NCI-H2029 (cell line): ENCODE data around the gene NBPF3.

Experiments
- DNase-seq: peaks from one replicate; lab custom pipeline; 2025; lab: John Stamatoyannopoulos, UW

Gene NBPF3

DNA sequence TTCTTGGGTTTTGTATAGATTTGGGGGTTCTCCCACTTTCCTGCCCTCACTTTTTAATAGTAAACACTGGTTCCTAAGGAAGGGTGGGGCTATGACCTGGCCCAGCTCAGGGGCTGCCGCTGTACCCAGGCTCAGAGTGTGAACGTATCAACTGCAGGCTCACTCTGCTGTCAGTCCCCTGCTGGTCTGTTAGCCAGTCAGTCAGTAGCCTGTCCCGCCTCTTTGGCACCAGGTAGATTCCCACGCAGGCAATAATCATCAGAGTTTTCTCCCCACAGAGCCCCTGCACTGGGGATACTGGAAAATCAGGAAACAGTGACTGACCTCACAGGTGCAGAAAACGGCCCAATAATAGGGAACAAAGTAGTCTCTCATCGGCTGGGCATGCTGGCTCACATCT, 54.3 kb downstream of the NBPF3 start:
- DNase-seq: no peak

DNA sequence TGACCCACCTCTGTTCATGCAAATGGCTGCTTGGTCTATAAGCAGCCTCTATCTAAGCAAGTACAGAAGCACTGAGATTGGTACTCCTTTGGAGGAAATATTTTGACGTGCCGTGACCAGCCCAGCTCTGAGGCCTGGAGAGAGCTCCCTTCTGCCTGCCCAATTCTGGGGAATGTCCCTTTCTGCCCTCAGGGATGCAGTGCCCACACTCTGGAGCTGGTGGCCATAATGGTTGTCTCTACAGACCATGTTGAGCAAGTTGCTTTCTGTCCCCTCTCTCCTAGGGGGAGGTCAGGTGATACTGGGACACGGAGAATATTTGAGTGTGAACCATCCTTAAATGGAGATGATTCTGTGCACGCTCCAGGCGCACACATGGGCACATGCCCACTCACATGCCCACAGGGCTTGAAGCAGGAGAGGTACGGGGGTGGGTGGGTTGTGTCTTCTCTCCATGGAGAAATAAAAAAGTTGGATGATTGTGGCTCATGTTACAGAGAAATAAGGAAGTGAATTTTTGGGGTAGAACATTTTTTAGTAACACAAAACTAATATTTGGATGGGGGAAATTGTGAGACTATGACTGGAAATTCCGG, 55.4 kb downstream of the NBPF3 start:
- no peak for DNase-seq

DNA sequence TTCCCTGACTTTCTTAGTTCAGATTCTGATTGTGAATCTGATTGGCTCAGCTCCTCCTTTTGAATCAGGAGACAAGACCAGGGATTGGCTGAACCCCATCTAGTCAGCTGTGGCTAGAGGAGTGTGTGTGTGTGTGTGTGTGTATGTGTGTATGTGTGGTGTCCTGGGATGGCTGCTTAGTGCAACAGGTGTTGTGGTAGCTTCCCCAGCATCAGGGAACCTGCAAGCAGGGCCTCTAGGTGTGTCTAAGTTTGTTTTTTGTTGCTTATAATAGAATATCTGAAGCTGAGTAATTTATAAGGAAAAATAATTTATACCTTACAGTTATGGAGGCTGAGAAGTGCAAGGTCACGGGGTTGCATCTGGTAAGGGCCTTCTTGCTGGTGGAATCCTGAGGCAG, 56.1 kb downstream of the NBPF3 start:
- no peak for DNase-seq

DNA sequence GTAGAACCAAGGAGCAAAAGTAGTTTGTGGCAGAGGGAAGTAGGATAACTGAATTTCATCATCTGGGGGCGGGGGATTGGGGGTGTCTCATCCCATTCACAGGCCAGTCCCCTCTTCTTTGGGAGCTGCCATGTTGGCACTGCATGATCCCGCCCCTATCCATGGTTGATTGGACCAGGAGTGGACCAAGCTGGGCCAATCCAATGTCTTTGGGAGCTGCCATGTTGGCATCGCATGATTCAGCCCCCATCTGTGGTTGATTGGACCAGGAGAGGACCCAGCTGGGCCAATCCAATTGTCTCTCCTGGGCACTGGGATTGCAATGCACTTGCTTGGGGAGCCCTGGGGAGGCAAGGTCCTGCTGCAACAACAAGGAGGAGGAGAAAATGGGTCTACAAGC, 56.9 kb downstream of the NBPF3 start:
- no peak for DNase-seq

DNA sequence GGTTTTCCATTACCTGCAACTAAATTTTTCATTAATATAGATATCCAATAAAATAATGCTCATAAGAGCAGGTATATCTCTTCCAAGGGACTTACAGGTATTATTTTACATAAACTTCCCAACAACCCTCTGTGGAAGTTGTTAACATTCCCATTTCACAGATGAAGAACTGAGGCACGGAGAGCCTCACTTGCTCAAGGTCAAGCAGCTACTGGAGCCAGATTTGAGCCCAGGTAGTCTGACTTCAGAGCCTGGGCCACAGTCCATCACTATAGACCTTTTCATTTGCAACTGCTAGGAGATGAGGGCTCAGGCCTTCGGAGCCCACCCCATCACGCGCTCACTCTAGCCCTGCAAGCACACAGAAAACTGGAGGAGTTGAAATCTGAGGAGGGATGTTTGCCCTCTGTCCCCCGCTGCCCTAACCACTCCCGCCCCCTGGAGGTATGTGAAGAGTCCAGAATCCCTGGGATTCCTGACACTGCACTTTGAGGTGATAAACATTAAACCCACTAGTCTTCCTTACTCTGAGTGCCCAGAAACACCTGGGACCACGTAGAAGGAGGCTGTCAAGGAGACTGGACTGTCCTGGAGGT, 57.6 kb downstream of the NBPF3 start:
- no peak for DNase-seq

DNA sequence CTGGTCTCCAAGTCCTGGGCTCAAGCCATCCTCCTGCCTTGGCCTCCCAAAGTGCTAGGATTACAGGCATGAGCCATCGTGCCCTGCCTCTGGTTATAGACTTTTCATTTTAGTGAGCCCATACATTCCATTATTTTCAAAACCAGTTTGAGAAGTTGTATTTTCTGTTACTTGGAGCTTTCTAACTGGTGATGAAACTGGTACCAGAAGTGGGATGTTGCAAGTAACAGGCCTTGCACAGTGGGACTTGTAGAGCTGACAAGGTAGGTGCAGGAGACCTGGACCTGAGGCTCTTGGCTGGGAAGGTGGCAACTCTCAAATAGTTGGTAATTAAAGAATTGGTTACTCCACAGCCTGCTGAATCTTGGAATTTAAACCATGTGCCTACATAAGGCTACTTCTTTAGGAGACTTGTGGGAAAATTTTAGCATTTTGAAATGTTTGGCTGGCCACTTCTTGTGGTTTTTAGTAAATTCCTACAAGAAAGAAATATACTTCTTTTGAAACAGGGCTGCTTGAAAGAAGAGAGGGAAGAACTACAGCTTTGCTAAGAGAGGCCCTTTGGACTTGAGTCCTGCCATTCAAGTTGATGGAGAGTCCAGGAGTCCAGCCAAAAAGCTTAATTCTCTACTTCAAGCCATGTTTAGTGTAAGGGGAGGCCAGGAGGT, 59.5 kb downstream of the NBPF3 start:
- DNase-seq: no peak

DNA sequence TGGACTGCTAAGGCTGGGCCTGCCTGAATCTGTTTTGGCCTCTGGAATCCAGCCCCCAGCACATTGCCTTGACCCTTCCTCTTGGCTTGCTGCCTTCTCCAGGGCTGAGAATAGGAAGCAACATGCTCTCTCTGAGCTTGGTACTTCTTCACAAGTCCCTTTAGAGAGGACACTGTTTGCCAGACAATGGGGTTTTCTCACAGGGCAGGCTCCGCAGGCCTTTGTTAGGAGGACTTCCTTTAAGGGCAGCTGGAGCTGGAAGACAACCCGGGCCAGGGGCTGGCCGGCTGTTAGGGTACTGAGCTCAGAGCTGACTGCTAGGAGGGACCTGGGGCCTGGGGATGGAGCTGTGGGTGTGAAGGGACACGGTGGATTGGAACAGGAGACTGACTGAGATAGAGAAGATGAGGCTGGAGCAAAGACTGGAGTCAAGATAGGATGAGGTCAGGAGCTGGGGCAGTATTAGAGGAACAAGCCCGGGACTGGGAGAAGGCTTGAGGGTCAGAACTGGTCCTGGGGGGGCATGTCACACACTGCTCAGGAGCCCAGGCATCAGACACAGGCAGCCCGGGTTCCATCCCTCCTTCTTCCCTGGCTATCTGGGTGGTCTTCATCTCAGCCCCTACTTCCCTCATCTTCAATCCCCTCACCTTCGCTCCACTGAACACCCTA, 63.9 kb downstream of the NBPF3 start:
- no peak for DNase-seq

DNA sequence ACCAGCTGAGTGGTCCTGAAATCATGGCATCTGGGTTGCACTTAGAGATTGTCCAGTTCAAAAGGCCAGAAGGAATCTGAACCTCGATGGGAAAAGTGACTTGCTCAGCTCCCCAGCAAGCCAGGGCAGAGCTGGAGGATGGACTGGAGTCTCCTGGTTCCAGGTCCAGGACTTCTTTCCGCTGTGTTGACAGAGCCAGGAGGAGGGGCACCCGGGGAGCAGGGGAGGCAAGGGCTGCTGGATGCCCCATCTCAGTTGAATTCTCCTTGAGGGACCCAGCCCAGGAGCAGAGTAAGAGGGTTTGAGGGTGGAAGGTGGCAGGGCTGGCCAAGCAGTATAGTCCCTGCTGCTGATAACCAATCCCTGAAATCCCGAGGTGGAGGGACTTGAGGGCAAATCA, 66.9 kb downstream of the NBPF3 start:
- DNase-seq: no peak

DNA sequence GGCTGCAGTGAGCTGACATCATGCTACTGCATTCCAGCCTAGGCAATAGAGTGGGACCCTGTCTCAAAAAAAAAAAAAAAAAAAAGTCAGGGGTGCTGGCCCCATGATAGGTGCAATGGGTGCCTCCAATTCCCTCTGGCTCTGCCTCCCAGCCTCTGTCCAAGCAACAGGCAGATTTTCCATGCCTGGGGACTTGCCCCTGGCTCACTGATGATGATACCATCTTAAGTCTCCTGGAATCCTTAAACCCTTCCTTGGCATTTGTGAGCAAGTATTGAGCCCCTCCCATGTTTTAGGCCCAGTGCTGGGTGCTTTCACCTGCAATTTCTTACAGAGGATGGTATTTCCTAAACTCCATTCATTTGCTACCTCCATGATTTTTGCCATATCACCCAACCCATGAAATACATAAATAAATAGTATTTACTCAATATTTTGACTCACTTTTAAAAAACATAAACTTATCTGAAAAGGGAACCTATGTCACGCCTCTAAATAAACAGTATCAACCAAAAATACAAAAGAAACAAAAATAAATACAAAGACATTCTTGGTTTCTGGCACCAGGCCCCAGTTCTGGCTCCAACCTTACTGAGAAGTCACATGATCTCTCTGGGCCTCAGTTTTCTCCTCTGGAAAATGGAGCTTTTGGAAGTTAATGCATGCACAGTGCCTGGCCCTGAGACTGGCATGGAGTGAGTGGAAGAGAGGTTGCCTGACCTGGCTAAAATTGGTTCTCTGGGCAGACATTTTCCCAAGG, 67.8 kb downstream of the NBPF3 start:
- no peak for DNase-seq

DNA sequence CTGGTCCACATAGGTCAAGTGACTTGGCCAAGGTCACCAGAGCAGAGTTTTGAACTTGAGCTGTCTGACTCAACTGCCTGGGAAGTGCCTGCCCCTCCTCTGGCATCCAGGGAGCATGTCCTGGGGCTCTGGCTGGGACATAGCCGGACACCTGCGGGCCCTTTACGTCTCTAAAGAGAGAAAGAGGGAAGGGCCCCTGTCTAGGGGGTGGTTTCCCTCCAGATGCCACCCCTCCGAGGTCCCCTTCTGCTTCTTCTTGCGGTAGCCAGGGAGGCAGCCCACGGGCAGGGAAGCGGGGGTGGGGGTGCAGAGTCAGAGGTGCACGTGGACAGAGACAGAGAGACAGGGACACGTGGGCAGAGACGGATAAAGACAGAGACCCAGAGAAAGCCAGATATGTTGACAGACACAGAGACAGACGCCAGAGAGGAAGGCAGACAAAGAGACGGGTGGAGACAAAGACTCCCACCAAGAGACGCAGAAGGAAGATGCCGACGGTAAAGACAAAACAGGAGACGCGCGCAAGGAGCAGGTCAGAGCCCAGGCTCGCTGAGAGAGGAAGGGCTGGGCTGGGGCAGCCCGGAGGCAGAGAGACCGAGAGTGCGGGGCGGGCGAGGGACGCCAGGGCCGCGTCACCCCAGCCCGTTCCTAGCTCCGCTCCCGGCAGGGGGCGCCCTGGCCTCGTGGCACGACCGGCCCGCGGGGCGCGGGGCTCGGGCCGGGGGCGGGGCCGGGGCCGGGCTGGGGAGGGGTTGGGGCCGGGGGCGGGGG, 68.8 kb downstream of the NBPF3 start:
- DNase-seq: peak; percentile 23

DNA sequence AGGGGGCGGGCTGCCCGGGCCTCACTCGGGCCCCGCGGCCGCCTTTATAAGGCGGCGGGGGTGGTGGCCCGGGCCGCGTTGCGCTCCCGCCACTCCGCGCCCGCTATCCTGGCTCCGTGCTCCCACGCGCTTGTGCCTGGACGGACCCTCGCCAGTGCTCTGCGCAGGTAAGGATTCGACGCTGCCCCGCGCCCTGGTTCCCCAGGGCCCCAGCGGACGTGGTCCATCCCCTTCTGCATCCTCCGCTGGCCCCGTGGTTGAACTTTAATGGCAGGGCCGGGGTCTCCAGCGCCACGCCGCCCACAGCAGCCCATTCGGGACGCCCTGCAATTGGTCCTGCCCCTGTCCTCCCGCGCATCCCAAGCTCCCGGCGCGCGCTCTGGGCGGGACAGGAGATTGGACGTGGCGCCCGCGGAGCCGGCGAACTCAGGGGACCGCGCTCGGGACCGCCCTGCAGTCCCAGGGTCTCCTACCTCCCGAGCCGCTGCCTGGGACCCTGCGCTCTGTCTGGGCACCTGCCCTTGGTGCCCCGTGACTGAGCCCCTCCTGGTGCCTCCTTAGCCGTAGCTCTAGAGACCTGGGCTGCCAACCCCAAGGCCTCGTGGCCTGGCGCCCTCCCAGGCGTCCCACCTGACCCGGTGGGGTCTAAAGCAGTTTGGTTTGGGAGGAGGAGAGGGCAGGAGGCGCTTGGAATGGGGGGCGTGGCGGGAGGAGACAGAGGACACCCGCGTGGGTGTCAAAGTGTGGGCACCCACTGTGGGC, 69.6 kb downstream of the NBPF3 start, which contains the start of gene ALPL:
Gene ALPL (plus strand): TSS at position 73 of the 762 bp plus-strand sequence. CDS start 44,659 bp downstream, outside the sequence.
- no peak for DNase-seq

DNA sequence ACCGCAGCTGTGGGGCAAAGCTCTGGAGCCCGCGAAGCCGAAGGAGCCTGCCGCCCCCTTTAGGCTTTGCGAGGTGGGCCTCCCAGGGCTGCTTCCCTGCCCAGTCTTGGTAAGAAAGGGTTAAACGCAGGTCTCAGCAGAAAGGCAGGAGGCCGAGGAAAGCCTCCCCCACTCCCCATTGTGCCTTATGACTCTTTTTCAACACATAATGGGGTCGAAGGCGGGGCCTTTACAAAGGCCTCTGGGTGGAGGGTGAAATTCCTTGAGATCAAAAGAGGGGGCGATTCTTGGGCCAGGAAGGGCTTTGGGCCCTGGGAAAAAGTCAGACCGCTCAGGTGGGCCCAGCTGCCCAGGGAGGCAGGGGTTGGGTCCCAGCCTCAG, 70.2 kb downstream of the NBPF3 start:
- no peak for DNase-seq

DNA sequence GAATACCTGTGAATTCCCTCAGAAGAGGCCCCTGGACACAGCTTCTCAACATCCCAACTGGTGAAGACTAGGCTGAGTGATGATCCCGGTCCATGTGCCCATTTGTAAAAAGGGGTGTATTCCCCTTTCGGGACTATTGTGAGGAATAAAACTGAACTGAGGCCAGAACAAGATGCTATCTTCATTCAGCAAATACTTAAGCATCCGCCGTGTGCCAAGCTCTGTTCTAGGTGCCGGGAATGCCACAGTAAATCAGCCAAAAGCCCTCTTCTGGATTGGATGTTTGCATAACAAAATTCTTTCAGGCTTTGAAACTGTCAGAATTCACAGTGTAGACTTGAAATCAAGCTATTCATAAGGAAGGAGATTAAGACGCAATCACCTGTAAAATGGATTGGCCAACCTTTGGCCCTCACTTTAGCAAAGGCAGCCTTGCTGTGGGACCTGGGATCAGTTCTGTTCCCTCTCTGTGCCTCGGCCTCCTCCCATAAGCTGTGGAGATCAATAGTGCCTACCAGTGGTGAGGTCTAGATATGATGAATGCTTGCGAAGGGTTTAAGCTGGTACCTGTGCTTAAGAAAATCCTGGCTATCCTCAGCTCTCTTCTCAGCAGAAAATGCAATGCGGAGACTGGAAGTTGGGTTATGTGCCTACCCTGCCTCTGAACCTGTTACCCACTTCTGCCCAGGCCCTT, 71.1 kb downstream of the NBPF3 start:
- DNase-seq: no peak

DNA sequence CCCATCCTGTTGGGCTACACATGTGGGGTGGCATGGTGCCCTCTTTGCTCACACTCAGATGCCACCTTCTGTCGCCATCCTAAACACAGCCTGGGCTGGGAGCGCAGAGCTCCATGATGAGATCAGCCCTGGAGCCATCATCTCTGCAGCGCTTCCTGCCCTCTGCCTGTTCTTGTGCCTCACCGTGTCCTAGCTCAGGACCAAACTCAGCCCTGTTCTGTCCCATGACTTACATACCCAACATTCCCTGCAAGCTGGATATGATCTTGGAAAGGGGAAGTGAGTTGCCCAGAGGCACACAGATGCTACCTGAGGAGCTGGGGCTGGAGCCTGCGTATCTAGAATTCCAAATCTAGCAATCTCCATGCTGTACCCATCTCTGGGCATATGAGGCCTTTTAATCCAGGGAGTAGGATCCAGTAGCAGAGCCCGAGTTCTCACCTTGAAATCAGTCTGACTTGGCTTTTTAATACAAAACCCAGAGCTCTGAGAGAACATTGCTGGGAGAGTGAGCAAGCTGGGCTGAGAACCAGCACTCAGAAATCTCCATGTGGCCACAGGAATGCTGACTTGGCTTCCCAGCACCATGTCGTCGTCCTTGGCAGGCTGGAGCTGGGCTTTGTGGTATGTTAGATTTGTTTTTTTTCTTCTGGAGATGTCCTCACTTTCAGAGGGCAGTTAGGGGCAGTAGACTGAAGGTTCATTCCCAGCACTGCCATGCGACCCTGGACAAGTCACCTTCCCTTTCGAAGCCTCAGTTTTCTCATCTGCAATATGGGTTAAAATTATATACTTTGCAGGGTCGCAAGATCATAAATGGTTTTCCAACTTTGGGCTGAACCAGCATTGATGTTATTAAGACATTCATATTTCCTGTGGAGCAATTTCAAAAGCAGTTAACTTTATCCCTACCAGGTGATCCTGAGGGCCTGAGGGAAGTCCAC, 71.9 kb downstream of the NBPF3 start:
- DNase-seq: no peak

DNA sequence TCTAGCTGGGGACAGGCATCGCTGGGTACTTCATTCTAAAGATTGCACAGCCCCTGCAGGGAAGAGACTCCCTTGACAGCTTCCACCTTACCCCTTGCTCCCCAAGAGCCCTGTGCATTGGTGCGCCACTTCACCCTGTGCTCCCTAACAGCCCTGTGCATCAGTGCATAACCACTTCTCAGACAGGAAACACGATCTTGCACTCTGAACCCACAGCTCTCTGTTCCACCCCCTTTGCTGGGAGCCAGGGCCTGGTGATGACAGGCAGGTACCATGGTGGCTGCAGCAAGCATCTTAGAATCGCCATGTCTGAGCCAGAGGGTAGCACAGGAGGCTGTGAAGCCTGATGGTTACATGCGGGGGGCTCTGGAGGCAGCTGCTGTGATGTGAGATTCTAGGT, 74.3 kb downstream of the NBPF3 start:
- DNase-seq: no peak

DNA sequence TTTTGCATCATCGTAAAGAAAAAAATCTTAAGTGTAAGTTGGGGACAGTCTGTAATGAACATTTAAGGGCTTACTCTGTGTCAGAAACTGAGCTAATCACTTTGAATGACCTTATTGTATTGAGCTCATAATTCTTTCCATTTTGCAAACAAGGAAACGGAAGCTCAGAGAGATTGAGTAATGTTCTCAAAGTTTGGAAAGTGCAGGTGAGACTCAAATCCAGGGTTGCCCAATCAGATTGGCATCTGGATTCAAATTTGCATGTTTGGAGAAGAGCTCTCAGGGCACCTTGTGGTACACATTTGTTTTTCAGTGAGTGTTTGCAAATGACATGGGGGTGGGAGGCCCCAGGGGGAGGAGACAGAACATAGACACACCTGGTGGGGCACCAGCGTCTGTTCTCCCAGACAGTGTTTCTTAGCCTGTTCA, 77.2 kb downstream of the NBPF3 start:
- DNase-seq: no peak

DNA sequence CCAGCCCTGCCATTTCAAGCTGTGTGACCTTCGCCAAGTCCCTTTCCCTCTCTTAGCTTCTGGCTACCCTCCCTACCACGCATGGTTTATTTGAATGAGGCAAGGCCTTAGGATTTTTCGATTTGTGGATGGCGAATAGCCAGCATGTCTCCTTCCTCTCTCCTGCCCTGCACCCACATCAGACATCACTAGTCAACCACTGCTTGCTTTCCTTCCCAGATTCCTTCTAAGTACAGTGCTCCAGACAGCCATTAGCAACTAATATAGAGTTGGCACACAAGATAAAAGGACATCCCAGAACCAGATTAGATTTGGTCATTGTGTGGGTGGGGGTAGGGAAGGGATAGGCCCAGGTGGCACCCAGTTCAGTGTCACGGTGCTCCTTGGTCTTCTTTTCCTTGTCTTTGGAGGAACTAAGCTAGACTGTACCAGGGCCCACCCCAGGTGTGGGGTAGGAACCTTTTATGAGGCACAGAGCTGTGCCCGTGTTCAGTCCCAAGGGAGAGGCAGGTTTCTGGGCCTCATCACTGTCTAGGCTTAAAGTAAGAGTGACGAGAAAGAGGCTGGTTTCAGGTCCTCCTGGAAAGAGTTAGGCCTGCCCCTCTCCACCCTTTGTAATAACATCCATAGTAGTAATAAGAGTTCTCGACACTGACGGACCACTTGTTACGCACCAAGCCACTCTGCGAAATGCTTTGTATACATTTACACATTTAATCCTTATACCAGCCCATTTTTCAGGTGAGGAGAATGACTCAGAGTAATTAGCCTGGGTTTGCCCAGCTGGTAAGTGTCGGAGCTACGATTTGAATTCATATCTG, 77.9 kb downstream of the NBPF3 start:
- DNase-seq: no peak

DNA sequence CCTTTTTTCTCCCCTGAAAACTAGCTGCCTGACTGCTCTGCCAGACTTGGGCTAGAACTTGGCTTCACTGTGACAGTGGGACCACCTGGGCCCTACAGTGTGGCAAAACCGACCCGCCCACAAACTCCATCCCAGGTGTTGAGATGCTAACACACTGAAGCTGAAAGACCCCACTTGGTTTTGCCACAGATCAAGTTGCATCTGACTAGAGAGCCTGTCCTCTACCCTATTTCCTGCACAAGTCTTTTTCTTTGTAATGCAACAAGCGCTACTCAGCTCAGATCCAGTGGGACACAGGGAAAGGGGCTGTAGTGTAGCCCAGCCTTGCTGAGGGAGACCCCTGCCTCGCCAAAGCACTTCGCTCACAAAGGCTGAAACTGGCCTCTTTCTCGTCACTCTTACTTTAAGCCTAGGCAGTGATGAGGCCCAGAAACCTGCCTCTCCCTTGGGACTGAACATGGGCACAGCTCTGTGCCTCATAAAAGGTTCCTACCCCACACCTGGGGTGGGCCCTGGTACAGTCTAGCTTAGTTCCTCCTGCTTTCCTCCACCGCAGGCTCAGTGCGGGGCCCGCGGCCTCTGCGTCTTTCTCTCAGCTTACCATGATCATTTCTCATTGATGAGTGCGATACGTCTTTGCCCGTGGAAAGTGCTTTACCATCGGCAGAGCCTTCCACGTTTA, 79.0 kb downstream of the NBPF3 start:
- no peak for DNase-seq
